Measurements from ENCODE around the gene SEC24C. TPM values are rescaled to one million over a fixed set of nuclear protein-coding genes. Genes with fewer than 3 reads are reported as not detected.

Gene SEC24C
- total and polyA plus RNA-seq, 2 of the 13 experiments (the other 11 are each of a cell fraction or from before 2014, with no cell fraction given): 63.1 to 66.4 TPM

DNA sequence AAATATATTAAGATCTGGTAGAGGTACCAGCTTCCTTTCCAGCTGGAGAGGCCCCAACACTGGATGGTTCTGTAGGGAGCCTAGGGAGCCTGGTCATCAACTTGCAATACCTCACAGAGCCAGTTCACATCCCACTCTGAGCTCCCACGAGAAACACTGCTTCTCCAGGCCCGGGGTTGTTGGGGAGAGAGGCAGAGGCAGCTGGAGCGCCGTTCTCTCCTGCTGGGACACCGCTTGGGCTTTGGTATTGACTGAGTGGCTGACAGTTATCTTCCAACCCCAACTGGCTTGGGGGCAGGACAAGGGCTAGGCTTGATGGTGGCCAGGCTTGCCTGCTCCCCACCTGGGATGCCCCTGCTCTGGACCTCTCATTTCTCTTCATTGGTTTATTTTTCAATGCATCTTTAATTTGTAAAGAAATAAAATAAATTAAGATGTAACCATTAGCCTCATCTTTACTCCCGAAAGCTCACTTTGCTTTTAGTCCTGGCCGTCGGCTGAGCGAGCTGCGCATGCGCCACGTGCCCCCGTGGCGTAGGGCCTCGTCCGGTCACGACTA, 27.6 kb downstream of the SEC24C start (continued):
- TF ChIP-seq KAT7 (CRISPR knock-in tag; IDR thresholded peaks at IDR 0.05; ENCODE audit: borderline replicate concordance) (no peak), ARID2 (CRISPR knock-in tag; IDR thresholded peaks at IDR 0.05; ENCODE audit: borderline replicate concordance) (no peak), DRAP1 (CRISPR knock-in tag; IDR thresholded peaks at IDR 0.05) (peak; percentile 36; the same call in 1 of the 2 replicates), ZFP62 (CRISPR knock-in tag; IDR thresholded peaks at IDR 0.05) (no peak), ZMAT3 (CRISPR knock-in tag; conservative IDR thresholded peaks at IDR 0.05) (0 out of 2 replicates have a peak, but pooled peaks have one; percentile 27), MTERF4 (CRISPR knock-in tag; IDR thresholded peaks at IDR 0.05) (no peak), TFE3 (CRISPR knock-in tag; IDR thresholded peaks at IDR 0.05) (no peak), SIX4 (CRISPR knock-in tag; IDR thresholded peaks at IDR 0.05) (no peak), HOXA3 (CRISPR knock-in tag; IDR thresholded peaks at IDR 0.05) (no peak), KAT8 (CRISPR knock-in tag; IDR thresholded peaks at IDR 0.05) (0 out of 2 replicates have a peak, but pooled peaks have one; percentile 2), TOPORS (CRISPR knock-in tag; IDR thresholded peaks at IDR 0.05) (no peak), FOXK2 (IDR thresholded peaks at IDR 0.05) (no peak), DR1 (CRISPR knock-in tag; IDR thresholded peaks at IDR 0.05) (no peak), NR2F1 (CRISPR knock-in tag; IDR thresholded peaks at IDR 0.05) (0 out of 4 replicates have a peak, but pooled peaks of 1 of the 2 experiments have one; percentile 7), NFAT5 (CRISPR knock-in tag; IDR thresholded peaks at IDR 0.05) (peak; percentile 18; the same call in 1 of the 2 replicates), ZNF33A (CRISPR knock-in tag; IDR thresholded peaks at IDR 0.05; ENCODE audit: borderline replicate concordance) (no peak), ZNF441 (CRISPR knock-in tag; IDR thresholded peaks at IDR 0.05; ENCODE audit: borderline replicate concordance) (peak; percentile 39; the same call in 1 of the 2 replicates), ATF7 (IDR thresholded peaks at IDR 0.05) (no peak), ATF7 (CRISPR knock-in tag; IDR thresholded peaks at IDR 0.05) (no peak)
- TF ChIP-seq, protein P1, sequence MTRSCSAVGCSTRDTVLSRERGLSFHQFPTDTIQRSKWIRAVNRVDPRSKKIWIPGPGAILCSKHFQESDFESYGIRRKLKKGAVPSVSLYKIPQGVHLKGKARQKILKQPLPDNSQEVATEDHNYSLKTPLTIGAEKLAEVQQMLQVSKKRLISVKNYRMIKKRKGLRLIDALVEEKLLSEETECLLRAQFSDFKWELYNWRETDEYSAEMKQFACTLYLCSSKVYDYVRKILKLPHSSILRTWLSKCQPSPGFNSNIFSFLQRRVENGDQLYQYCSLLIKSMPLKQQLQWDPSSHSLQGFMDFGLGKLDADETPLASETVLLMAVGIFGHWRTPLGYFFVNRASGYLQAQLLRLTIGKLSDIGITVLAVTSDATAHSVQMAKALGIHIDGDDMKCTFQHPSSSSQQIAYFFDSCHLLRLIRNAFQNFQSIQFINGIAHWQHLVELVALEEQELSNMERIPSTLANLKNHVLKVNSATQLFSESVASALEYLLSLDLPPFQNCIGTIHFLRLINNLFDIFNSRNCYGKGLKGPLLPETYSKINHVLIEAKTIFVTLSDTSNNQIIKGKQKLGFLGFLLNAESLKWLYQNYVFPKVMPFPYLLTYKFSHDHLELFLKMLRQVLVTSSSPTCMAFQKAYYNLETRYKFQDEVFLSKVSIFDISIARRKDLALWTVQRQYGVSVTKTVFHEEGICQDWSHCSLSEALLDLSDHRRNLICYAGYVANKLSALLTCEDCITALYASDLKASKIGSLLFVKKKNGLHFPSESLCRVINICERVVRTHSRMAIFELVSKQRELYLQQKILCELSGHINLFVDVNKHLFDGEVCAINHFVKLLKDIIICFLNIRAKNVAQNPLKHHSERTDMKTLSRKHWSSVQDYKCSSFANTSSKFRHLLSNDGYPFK (CRISPR knock-in tag; IDR thresholded peaks at IDR 0.05; ENCODE audit: borderline replicate concordance): peak; percentile 9; the same call in 1 of the 2 replicates

Data from HepG2 (cell line).